HUDEP-2 (cell line): Measurements from ENCODE around the gene HDGFL2.

Source experiments
- DNase-seq, 76 experiments: peaks; one replicate each; lab custom pipeline; 2025; ENCODE audit not compliant: unreplicated experiment in 76 of 76; lab: John Stamatoyannopoulos, UW

The HDGFL2 gene

DNA sequence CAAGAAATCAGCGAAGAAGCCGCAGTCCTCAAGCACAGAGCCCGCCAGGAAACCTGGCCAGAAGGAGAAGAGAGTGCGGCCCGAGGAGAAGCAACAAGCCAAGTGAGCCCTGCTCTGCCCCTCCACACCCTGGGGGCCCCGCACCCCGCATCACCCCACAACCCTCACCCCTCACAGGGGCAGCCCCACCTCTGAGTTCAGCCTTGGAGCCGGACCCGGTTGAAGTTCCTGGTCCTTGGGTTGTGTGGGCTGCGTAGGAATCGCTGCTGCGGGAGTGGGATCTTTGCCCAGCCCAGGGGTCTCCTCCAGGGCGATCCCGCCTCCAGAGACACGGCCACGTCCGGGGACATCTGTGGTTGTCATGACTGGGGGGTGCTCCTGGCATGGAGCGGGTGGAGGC lies 24.2 kb downstream of the HDGFL2 start:
- DNase-seq = no peak

GRCh38 chr19:4497770-4498389 lies 25.8 kb downstream of the HDGFL2 start:
- DNase-seq = no peak

- DNase-seq = no peak
Measured at GRCh38 chr19:4498694-4499093, 26.6 kb downstream of the HDGFL2 start.

GRCh38 chr19:4499318-4499717 lies 27.2 kb downstream of the HDGFL2 start:
- no peak for DNase-seq

GRCh38 chr19:4499855-4500254 lies 27.8 kb downstream of the HDGFL2 start:
- no peak for DNase-seq

DNA sequence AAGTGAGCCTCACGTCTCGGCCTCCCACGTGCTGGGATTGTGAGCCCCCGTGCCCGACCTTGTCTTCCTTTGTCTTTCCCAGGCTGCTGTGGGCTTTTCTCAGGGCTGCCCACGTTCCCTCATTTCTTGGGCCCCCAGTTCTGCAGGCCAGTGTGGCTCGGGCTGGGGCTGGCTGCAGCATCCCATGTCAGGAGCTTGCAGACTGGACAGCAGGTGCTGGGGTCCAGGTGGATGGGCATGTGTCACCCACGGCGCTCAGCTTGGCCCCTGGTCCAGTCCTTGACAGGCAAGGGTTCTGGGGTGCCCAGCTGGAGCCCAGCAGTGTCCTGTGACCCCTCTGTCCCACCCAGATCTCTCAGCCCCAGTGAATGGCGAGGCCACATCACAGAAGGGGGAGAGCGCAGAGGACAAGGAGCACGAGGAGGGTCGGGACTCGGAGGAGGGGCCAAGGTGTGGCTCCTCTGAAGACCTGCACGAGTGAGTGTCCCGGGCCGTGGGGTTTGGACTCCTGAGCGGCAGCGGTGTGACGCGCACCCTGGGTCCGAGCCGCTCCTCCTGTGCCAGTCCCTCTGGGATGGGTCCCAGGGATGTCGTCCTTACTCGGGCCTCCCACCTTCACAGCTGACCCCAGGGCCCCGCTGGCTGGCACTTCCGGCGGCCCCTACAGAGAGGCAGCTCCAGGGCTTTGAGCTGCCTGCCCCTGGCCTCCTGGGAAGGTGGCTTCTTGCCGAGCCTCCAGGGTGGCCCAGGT lies 28.9 kb downstream of the HDGFL2 start:
- no peak for DNase-seq

GRCh38 chr19:4501691-4502090 lies 29.6 kb downstream of the HDGFL2 start:
- DNase-seq = no peak

GRCh38 chr19:4502282-4503131 lies 30.4 kb downstream of the HDGFL2 start:
- DNase-seq = no peak

GRCh38 chr19:4503132-4503824 lies 31.2 kb downstream of the HDGFL2 start:
- DNase-seq = no peak

DNA sequence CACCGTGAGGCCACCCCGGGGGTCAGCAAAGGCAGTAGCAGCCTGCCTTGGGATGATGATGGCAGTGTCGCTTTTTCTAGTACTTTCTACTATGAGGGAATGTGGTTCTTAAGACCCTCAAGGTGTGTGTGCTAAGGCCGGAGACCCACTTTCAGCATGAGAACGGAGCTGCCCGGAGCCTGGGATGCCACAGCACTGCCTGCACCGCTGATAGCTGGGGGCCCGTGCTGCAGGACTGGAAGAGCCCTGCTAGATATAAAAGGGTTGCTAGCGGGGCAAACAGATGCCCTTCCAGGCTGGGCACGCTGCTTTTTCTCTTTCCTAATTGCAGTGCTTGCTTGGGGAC lies 31.7 kb downstream of the HDGFL2 start:
- no peak for DNase-seq

- no peak for DNase-seq
Measured at GRCh38 chr19:4504297-4504701, 32.2 kb downstream of the HDGFL2 start.

DNA sequence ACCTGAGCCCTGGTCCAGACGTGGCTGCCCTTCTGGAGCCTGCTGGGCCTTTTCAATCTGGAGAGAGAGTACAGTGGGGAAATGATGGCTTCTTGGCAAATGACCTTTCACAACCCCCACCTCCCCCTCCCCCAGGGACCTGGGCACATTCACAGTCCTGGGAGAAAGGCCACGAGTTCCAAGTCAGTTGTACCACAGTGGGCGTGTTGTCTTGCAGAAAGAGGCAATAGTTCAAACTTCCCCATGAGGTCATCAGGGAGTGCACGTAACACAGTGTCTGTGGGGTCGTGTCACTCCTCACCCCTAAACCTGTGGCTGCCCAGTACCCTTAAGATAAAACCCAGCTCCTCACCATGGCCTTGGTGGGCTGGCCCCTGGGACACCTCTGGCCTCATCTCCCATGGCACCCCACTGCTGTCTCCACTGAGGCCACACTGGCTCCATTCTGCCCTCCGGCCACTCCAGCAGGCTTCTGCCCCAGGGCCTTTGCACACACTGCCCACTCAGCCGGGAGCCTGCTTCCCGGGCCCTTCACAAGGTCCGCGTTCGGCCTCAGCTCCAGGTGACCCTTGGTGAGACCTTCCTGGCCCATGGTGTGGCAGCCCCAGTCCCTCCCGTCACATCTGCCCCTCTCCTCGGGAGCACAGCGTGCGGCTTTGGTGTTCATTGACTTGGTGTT lies 32.9 kb downstream of the HDGFL2 start:
- no peak for DNase-seq

DNA sequence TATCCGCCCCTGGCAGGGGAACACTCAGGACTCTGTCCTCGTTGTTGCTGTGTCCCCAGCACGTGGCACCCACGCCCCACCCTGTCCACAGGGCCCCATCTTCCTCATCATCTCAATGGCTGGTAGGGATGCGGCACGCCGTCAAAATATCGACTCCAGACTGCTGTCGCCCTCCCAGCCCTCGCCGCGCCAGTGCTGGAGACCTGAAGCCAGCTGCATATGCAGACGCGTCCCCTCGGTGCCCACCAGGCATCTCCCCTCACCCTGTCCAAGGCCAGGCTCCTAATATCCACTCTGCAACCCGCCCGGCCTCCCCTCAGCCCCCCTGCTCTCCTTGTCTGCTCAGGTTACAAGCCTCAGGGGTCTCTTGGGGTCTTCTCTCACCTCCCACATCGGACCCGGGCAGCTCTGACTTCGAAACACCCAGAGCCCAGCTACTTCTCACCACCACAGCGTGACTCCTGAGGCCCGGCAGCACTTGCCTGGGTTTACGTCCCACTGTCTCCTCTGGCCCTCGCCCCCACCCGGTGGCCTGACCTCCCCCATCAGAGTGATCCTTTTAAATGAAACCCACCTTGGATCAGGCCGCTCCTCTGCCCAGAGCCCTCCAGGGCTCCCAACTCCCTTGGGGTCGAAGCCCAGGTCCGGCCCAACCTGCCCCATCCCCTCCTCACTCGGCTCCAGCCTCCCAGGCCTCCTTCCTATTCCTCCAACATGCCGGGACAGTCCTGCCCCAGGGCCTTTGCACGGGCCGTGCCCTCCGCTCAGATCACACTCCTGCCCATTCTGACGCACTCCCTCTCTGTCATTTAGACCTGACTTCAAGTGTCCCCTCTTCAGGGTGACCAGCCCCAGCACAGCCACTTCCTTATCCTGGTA lies 33.7 kb downstream of the HDGFL2 start:
- DNase-seq = no peak

DNA sequence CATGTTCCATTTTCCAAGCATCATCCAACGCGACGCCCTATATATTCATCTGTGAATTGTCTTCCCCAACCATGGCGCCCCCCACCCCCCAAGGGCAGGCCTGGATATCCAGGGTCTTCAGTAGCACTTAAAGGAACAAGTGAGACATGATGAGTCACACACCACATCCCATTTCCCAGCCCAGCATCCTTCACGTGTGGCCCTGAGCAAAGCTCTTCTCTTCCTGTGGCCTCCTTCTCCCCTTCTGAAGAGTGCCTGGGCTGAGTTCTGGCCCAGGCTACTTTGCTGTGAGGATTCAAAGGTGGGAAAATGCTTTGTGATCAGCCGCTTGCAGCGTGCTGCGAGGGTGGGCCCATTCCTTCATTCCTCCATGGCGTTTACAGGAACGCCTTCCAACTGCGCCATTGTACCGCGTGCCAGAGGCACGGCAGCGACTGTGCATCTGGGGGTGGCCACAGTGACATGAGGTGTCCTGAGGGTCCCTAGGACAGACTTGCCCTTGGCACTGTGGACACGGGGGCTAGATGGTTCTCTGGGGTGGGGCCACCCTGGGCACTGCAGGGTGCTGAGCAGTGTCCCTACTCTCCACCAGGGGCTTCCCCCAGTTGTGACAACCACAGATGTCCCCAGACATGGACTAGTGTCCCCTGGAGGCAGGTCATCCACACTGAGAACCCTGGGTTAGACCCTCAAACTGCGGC lies 34.5 kb downstream of the HDGFL2 start:
- DNase-seq = no peak

GRCh38 chr19:4507150-4507452 lies 35.0 kb downstream of the HDGFL2 start:
- no peak for DNase-seq

GRCh38 chr19:4507804-4508203 lies 35.7 kb downstream of the HDGFL2 start:
- DNase-seq = no peak

DNA sequence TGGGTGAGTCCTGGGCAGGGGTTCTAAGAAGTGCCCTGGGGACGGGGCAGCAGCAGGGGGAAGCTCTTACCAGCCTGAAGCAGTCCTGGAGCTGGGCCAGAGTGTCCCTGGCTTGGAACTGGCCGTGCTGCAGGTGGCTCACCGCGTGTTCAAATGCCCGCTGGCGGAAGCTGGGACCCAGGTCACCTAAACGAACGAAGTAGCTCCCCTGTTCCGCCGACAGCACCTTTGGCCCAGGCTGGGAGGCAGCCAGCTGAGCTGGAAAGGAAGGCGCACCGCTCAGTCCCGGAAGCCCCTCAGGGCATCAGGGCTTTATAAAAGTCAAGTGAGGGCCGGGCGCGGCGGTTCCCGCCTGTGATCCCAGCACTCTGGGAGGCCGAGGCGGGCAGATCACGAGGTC lies 36.6 kb downstream of the HDGFL2 start:
- DNase-seq = no peak

DNA sequence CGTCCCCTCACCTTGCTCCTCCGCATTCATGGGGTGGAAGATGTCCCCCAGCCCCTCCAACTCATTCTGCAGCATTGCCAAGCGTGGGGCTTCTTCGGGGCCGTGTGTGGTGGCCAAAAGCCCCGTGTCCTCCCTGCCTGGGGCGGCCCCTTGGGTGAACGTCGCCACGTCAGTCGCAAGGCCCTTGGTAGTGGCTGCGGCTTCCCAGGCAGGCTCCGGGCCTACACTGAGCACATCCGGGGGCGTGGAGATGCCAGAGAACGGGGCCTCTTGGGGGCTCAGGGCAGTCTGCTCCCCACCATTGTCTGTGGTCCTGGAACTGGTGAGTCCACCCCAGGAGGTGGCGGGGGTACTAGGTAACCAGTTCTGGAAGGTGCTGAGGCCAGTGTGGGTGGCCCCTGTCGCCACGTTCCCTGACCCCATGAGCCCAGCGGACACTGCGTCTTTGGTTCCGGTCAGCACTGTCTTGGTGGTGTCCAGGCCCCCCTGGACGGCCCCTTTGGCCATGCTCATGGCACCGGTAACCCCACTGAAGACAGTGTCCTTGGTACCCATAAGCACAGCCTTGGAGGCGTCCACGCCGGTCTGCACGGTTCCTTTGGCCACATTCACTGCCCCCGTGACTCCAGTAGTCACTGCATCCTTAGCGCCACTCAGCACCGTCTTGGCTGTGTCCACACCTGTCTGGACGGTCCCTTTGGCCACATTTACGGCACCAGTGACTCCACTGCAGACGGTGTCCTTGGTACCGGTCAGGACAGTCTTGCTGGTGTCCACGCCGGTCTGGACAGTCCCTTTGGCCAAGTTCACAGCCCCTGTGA lies 38.5 kb downstream of the HDGFL2 start:
- no peak for DNase-seq
